NCI-H2081 treated with DMSO at 0.1 percent for 48 hours (cell line): ENCODE measurements around the gene SERPINB4.
"Not testable (repeated sequence)": the region's sequence is repeated elsewhere in the genome, so short reads cannot be mapped to it uniquely, and the experiment has no call there.

Experiments used
- DNase-seq: peaks from one replicate; lab custom pipeline; 2025; lab: John Stamatoyannopoulos, UW

The SERPINB4 gene

GRCh38 chr18:63644142-63644541 lies at the start of gene SERPINB4:
Gene SERPINB4, minus strand, starts transcription at chr18:63644256. Its CDS starts 679 bp downstream, at chr18:63643577.
- not testable (repeated sequence) for DNase-seq

DNA sequence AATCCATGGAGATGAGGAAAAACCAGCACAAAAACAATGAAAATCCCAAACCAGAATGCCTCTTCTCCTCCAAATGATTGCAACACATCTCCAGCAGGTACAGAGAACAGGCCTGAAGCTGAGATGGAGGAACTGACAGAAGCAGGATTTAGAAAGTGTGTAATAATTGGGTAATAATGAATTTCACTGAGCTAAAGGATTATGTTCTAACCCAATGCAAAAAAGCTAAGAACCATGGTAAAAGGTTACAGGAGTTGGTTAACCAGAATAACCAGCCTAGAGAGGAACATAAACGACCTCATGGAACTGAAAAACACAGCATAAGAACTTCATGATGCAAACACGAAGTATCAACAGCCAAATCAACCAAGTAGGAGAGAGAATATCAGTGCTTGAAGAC lies 45.0 kb upstream of the SERPINB4 start:
- DNase-seq, result no peak

DNA sequence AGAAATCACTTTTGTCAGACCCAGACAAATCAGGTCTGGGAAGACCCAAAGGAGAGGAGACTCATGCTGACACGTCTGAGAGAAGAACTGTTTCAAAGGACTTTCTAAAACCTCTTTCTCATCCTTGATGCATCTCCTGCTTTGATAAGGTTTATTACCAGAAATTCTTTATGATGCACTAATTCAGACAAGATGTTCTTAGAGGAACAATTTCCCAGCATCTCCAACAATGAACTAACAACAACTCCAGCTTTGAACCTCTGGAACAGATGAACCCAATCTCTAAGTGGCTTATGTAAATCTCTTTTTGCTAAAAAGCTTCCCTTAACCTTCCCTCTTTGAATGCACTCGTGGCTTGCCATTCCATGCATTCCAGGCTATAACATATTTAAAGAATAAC lies 42.8 kb upstream of the SERPINB4 start:
- DNase-seq, result no peak

DNA sequence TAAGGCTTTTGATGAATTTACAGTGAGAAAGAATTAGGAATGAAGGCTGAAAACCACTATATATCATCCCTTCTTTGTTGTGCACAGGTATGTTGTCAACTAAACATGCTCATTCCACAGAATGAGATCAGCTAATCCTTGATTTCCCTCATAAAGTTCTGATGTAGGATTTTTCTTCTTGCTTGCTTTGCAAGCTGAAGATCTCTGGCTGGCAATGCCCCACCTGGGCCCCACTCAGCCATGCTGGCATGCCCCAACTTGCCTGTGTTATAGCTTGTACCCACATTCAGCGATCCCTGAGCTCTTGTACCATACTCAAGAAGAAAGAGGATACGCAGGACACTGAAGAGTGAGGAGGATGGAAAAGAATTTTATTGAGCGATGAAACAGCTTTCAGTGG lies 40.7 kb upstream of the SERPINB4 start:
- DNase-seq, result no peak

- DNase-seq, result no peak
These were observed 39.8 kb upstream of the SERPINB4 start for GRCh38 chr18:63683890-63684289.

DNA sequence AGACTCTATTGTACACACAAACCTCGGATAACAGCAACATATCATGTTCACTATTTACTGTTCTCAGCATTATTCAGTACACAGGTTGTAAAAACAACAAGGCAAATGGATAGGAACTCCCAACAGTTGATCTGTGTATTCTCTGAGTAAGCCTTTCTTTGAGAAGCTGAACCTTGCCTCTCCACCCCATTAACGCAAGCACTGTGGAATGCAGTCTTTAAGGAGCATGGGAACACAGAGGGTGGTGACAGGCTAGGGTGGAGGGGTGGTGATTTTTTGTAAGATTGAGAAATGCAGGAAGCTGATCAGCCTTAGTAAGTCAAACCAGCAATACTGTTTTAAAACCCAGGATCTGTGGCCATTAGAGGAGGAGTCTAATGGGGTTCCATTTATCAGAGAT lies 39.1 kb upstream of the SERPINB4 start:
- no peak for DNase-seq

DNA sequence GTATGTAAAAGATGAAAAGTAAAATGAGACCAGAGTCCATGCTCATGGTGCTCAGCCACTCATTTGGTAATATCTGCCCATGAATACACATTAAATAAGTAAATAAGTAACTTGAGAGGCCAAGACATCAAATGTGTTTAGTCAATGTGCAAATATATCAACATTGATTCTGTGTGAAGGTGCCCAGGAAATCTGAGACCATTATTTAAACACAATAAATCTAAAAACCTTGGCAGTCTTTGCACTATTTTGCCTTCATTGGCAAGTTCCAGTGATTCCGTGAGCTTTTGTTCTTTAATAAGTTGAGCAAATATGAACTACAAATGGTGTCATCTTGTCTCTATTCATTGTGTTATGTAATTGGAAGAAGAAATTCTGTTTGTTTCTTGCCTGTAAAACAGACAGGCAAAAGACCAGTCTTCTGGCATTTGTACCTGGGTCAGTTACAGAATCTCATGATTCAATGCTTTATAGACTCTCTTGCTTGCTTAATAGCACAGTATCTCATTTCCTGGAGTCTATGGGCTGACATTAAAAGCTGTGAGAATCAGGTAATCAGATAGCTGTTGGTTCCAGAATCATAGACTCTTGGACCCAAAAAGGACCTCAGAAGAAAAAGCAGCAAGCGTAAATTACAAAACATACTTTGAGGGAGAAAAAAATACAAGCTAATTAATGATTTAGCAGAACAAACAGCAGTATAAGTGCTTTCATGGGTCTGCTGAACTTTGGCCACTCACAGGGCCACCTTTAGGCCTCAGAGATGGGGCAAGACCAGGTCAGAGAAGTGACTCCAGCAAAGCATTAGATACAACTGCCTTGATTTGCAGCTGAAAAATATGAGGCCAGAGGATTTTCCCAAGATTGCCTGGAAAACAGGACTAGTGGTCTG lies 37.6 kb upstream of the SERPINB4 start:
- peak; percentile 8 for DNase-seq

DNA sequence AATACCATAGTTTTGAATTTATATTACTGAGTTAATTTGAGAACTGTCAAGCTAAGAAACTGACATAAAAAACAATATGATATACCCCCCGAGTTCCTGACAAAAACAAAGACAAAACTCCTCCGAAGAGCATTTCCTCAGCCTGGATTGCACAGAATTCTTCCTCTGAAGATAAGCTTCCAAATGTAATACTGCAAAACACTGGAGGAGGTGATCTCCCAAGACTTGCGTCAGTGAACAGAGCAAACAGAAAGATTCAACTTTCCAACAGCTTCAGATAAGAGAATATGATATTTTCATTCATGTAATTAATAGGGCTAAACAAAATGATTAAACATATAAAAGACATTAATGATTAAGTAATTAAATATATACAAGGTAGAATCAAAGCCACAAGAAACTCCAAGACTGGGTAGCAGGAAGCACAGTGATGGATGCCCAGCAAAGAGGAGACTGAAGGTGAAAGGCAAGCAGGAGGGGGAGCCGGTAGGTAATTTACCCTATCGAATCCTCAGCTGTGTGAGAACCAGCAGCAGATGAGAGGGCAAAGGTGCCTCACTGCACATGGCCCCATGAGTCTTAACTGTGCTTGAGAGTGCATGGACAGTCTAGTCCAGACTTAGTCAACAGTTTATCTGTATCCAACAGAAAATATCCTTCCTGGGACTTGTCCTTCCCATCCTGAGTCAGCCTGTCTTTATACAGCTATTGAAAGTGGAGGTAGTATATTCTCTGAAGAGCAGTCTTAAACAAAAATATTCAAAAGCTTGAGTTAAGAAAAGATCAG lies 36.0 kb upstream of the SERPINB4 start:
- no peak for DNase-seq

- DNase-seq, result no peak
These were observed 33.6 kb upstream of the SERPINB4 start for GRCh38 chr18:63677500-63678225.

GRCh38 chr18:63676526-63677323 lies 32.7 kb upstream of the SERPINB4 start:
- DNase-seq, result no peak

DNA sequence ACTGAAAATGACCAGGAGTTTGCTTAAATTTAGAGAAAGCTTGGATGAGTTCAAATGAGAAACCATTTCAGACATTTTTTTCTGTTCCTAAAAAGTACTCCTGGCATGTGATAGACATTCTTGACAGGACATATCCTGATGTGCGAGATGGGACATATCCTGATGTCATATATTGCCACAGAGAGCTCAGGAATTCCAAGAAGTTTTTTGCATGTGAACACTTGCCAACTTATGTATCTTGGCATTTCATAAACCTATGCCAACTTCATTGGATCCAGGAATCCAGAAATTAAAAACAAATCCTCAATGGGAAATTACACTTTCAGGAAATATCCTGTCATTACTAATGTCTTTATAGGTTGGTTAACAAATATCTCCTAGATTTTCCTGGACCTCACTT lies 20.5 kb upstream of the SERPINB4 start:
- DNase-seq, result no peak

DNA sequence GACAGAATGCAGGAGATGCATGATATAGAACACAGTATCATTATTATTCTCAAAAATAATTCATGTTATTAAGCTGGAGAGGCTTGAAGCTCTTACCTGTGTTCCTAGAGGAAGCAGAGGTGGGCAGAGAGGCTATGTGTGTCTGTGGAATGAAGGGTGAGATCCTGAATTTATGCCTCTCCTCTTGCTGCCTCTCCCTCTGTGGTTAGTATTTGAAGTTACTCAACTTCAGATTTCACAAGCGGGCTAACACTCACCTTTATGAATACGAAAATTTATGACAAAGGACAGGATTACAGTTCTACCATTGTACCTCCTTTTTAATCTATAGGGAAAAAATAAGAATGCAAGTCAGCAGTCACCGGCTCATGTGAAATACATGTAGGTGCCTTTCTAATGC lies 17.7 kb upstream of the SERPINB4 start, which contains the start of gene SERPINB3:
Gene SERPINB3 (minus strand): TSS at position 144 of the 400 bp plus-strand sequence. CDS start 677 bp downstream, outside the sequence.
- DNase-seq, result not testable (repeated sequence)

GRCh38 chr18:63658920-63659319 lies 14.9 kb upstream of the SERPINB4 start:
- DNase-seq, result not testable (repeated sequence)

DNA sequence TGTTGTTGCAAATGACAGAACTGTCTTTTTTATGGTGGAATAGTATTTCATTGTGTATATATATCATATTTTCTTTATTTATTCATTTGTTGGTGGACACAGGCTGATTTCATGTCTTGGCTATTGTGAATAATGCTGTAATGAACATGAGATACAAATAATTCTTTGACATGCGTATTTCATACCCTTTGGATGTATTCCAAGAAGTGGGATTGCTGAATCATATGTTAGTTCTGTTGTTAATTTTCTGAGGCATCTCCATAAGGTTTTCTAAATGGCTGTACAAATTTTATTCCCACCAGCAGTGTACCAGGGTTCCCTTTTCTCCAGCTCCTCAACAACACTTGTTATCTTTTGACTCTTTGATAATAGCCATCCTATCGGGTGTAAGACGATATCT lies 6.2 kb upstream of the SERPINB4 start:
- DNase-seq, result not testable (repeated sequence)

GRCh38 chr18:63648241-63648640 lies 4.2 kb upstream of the SERPINB4 start:
- no peak for DNase-seq

GRCh38 chr18:63646936-63647335 lies 2.9 kb upstream of the SERPINB4 start:
- DNase-seq, result no peak

GRCh38 chr18:63644694-63645093 lies 638 bp upstream of the SERPINB4 start:
- not testable (repeated sequence) for DNase-seq

- DNase-seq, result not testable (repeated sequence)
These were observed 1.2 kb downstream of the SERPINB4 start for GRCh38 chr18:63642668-63643356.

DNA sequence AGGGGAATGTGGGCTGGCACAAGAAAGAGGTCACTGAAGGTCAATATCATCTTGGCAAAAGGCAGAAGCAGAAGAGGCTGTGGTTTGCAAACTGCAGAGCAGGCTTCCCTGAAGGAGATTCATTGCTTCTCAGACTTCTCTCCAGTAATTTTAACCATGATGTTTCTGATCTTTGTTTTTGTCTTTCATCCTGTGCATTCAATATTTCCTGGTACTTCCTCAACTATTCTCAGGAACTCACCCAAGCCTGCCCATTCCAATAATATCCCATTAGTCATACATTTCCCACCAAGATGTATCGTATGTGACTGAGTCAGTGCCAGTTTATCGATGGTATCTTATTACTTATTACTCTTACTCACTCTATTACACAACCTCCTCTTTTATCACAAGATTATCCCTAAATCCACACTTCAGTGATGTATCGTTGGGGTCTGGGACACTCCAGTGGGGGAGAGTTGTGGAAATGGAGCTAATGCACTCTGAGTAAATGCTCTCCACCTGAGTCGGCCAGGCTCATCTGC lies 2.8 kb downstream of the SERPINB4 start:
- not testable (repeated sequence) for DNase-seq

DNA sequence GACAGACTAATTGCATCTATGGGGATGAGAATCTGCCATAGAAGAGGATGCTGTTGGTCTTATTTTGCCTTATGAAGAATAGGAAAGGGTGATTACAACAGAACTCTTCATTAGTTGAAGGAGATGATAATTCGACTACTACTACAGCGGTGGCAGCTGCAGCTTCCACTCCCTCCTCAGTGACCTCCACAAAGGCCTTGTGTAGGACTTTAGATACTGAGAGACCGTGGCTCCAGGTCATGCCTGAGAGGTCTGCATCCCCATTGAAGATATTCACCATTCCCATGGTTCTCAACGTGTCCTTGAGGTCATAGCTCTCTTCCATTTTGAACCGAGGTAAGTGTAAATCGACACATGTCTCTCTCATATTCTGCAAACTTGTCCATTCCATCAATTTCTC lies 6.4 kb downstream of the SERPINB4 start:
- no peak for DNase-seq
